K562 (cell line): ENCODE results near the gene GP1BB. TPM values are rescaled to one million over a fixed set of nuclear protein-coding genes. Genes with fewer than 3 reads are reported as not detected.

Experiments
- ZNF121 ChIP-seq: sonication (generic); formaldehyde crosslinking; conservative IDR thresholded peaks from 2 replicates; pipeline ENCODE4 v1.8.0; 2022; ENCODE audit warnings: missing genetic modification reagents
- polyA plus RNA-seq, 8 experiments: library from polyadenylated mRNA; depleted of rRNA in 4 of 8; stranded (reverse) in 5 of 8; unstranded in 3 of 8; fragments of >200 nt; fragmentation: Nextera tagmentation in 2 of 8; fragmentation: Illumina TruSeq in 1 of 8; extraction: Ambion mirVana in 2 of 8; extraction: Trizol in 1 of 8; gene quantifications; 2 replicates each; pipeline versions ENCODE4 v1.2.1 to v1.2.3, GENCODE V29; 2011 to 2014; ENCODE audit warnings: inconsistent platforms in 1 of 8, missing spikeins in 1 of 8
- total RNA-seq, 7 experiments: library from RNA; depleted of rRNA in 6 of 7; stranded (reverse); fragments of >200 nt in 6 of 7; fragmentation: Illumina TruSeq in 2 of 7; extraction: Trizol in 2 of 7; gene quantifications; 2 replicates each; pipeline versions ENCODE4 v1.2.1 to v1.2.3, GENCODE V29; 2011 to 2021; ENCODE audit warnings: low replicate concordance in 1 of 7
- TF ChIP-seq, protein P1 (sequence below), 2 experiments: fragments of 450-650 bp in 1 of 2; sonication (generic) in 1 of 2; formaldehyde crosslinking in 1 of 2; IDR thresholded peaks; 2 replicates each; pipeline versions ENCODE4 v1.7.1 to v1.9.0; 2016 to 2022; ENCODE audit warnings: inconsistent platforms in 1 of 2, mild to moderate bottlenecking in 1 of 2, missing genetic modification reagents in 1 of 2
- TF ChIP-seq, protein P2 (sequence below): fragments of 450-650 bp; IDR thresholded peaks from 2 replicates; pipeline ENCODE4 v1.6.1; 2018; ENCODE audit warnings: mild to moderate bottlenecking, low read depth; ENCODE audit not compliant: partially characterized antibody

Gene GP1BB
- total and polyA plus RNA-seq, 9 of the 15 experiments (the other 6 are each of a cell fraction or from before 2014, with no cell fraction given) = 0.69 to 162 (median 2.8) TPM

DNA sequence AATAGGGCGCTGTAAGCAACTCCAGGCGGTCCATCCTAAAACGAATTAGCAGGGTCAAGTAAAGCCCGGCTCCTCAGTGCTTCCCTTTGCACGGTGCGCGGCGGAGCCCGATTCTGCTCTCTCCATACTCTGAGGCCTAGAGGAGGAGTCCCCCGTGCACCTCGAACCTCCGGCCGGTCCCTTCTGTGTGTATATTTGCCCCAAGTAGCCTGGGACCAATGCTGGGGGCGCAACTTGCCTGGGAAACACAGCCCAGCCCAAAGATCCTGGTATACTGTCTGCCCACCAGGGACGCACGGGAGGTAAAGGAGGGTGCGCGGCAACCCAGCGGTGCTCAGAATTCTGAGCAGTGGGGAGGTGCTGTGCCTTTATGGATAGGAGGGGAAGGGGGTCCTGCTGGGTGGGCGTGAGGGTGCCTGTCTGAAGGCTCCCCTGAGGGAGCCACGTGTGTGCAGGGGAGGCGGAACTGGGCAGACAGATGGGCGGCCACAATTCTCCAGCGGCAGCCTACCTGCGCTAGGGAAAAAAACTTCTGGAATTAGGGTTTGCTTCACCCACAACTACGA, 32.5 kb downstream of the GP1BB start (continued):
- TF ChIP-seq, protein P1, sequence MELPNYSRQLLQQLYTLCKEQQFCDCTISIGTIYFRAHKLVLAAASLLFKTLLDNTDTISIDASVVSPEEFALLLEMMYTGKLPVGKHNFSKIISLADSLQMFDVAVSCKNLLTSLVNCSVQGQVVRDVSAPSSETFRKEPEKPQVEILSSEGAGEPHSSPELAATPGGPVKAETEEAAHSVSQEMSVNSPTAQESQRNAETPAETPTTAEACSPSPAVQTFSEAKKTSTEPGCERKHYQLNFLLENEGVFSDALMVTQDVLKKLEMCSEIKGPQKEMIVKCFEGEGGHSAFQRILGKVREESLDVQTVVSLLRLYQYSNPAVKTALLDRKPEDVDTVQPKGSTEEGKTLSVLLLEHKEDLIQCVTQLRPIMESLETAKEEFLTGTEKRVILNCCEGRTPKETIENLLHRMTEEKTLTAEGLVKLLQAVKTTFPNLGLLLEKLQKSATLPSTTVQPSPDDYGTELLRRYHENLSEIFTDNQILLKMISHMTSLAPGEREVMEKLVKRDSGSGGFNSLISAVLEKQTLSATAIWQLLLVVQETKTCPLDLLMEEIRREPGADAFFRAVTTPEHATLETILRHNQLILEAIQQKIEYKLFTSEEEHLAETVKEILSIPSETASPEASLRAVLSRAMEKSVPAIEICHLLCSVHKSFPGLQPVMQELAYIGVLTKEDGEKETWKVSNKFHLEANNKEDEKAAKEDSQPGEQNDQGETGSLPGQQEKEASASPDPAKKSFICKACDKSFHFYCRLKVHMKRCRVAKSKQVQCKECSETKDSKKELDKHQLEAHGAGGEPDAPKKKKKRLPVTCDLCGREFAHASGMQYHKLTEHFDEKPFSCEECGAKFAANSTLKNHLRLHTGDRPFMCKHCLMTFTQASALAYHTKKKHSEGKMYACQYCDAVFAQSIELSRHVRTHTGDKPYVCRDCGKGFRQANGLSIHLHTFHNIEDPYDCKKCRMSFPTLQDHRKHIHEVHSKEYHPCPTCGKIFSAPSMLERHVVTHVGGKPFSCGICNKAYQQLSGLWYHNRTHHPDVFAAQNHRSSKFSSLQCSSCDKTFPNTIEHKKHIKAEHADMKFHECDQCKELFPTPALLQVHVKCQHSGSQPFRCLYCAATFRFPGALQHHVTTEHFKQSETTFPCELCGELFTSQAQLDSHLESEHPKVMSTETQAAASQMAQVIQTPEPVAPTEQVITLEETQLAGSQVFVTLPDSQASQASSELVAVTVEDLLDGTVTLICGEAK (IDR thresholded peaks at IDR 0.05) = no peak
- TF ChIP-seq, protein P1 (CRISPR knock-in tag; IDR thresholded peaks at IDR 0.05) = peak; percentile 44; the same call in 1 of the 2 replicates
- TF ChIP-seq ZNF121 (CRISPR knock-in tag) = no peak
- TF ChIP-seq, protein P2, sequence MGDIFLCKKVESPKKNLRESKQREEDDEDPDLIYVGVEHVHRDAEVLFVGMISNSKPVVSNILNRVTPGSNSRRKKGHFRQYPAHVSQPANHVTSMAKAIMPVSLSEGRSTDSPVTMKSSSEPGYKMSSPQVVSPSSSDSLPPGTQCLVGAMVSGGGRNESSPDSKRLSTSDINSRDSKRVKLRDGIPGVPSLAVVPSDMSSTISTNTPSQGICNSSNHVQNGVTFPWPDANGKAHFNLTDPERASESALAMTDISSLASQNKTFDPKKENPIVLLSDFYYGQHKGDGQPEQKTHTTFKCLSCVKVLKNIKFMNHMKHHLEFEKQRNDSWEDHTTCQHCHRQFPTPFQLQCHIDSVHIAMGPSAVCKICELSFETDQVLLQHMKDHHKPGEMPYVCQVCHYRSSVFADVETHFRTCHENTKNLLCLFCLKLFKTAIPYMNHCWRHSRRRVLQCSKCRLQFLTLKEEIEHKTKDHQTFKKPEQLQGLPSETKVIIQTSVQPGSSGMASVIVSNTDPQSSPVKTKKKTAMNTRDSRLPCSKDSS = no peak
